GM19193 (cell line): ENCODE measurements around the gene PLD1.

Experiments
- POLR2A ChIP-seq: IDR thresholded peaks from 4 replicates; pipeline ENCODE4 v1.6.1; 2011; ENCODE audit not compliant: insufficient read depth, insufficient read length; ENCODE audit errors: extremely low read depth

The PLD1 gene

DNA sequence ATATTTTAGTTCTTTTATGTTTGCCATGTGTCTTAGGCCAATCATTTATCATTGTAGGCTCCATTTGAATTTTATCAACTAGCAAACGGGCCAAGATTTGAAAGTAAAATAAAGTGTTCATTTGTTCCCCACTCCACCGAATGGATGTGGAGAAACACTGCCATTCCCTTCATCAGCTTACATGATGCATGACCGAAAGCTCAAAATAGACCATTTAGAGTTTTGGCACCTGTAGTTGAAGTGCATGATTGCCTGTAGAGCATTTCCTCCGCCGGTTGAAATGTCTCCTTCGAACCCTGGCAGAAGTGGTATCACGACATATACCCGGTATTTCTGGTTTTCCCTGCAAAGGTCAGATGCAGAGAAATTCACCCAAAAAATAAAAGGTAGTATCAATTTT, 165.6 kb downstream of the PLD1 start:
- no peak for TF ChIP-seq POLR2A

DNA sequence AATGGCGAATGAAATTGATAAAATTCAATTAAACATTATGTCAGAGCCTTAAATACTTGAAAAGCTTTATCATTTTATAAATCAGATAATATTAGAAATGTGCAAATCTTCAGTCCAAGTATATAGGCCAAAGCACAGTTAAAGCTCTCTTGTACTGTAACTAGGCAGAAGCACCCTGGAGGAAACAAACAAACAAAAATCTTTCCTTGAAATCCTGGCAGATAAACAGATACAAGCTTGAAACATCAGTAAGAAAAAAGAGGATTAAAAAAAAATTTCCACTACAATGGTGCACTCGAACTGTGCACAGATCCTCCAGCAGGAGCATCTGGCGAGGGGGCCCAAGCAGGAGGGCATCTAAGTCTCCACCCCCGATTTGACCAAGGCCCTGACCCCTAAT, 166.6 kb downstream of the PLD1 start:
- no peak for TF ChIP-seq POLR2A

DNA sequence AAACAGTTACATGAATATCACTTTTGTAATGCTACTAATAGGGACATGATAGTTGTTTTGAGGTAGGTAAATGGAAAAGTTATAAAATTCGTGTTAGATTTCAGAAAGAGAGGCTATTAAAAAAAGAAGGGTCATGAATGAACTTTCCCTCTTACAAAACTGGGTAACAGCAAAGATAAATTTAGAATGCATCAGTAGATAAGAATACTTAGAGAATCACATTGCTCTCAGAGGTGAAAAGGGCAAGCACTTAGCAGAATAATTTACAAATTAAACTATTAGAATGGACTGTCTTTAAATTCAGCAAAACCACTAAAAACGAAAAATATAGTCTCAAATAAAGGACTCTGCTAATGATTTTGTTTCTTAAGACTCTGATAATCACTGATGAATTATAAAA, 167.2 kb downstream of the PLD1 start:
- no peak for TF ChIP-seq POLR2A

DNA sequence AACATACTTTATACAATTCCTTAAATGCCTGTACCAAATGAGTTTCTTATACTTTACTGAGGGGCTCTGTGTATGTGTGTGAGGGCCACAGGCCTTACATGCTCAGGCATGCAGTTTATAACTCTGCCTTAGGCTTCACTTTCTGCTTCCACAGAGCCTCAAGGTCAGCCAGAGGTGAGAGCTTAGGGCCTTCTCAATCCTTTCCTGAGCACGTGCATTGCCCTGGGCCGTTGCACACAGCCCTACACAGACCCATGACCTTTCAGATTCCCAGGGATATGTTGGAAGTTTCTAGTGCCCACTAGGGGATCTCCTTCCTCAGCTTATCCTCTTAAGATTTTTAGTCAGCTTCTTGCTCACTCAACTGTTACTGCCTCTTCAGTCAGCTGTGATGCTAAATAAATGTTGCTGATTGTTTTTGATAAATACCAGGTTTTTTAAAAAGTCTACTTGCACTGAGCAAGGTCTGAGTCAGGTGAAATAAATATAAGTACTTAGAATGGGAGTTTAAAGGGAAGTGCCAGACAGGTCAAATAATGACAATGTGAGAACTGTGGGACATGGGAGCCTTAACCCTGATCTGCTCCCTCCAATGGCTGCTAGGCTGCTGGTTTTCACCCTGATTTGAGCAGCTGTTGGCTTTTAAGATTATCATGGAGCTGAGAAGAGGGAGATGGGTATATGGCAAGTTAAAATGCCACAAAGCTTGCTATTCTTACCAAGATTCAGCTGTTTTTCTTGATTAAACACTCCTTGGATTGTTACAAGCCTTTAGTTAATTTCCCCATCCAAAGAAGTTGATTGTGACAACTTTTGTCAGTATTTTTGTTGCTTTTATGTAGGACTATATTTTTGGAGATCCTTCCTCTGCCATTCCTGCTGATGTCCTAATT, 169.5 kb downstream of the PLD1 start:
- TF ChIP-seq POLR2A = no peak

DNA sequence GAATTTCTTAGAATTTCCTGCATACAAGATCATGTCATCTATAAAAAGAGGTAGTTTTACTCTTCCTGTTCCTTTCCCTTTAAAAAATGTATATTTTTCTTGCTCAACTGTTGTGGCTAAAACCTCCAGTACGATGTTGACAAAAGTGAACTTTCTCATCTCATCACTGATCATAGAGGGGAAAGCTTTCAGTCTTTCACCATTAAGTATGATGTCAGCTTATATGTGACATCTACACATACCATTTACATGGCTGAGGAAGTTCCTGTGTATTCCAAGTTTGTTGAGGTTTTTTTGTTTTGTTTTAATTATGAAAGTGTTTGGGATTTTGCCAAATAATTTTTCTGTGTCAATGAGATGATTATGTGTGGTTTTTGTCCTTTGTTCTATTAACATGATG, 173.6 kb downstream of the PLD1 start:
- no peak for TF ChIP-seq POLR2A

DNA sequence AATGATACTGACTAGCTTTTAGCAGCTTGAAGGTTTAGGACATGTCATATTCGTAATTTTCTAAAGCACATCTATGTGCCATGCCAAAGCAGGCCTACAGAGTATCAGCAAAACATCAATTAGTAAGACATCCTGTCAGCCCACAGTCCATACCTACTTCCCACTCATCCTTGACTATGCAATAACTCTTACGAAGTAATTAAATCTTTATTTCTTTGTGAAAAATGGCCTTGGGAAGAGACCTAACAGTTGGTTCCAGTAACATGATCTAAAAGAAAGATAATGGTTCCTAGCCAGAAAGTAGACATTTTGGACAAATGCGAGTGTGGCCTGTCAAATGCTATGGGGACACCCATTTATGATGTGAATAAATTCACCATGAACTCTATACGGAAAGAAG, 177.5 kb downstream of the PLD1 start:
- no peak for TF ChIP-seq POLR2A

DNA sequence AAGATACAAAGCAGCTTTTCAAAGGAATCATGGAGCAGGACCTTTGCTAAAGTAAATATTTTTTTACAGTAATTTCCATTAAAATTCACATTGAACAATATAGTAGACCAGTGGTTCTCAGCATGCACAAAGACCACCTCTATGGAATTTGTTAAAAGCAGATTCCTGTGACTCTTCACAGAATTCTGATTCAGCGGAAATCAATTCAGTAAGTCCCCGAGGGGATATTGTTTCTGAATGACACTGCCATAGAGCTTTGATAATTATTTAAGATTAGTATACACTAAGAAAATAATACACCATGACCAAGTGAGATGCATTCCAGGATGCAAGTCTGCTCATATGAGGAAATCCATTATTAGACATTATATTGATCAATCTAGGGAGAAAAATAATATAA, 188.2 kb downstream of the PLD1 start:
- TF ChIP-seq POLR2A = no peak

DNA sequence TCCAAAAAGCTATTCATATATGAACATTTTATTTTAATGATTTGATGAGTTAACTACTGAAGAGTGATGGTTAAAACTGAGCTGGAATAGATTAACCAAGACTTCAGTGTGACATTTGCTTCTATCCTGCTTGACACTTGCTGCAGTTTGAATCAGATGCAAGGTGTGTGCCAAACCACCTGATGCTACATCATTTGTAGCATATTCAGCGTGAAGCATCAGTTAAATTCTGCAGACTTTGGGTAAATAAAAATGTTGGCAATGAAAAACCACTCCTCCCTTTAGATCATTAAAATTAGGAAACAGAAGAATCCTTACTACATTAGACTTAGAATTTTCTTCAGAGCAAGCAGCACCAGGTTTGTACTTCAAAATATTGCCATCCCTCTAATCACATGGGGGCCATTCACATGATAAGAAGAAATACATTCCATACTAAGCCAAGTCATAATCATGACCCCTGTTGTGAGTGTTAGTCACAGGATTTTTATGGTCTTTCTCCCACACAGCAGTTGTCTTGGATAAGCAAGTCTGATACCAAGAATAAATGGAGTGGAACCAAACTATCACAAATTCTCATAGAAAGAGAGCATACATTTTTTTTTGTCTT, 189.4 kb downstream of the PLD1 start:
- no peak for TF ChIP-seq POLR2A

DNA sequence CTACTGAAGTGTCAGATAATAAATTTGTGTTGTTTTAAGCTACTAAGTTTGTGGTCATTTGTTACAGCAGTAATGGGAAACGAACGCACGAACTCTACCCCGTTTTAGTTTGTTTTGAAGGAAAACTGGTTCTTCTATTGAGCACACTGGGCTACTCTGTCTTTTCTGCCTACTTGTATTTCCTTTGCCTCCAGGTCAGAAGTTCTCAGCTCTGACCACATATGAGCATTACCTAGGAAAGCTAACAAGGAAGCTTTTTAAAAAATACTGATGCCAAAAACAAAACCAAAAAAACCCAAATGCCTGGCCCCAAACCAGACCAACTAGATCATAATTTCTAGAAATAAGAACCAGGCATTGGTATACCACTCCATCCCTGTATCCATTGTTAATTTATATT, 193.5 kb downstream of the PLD1 start:
- no peak for TF ChIP-seq POLR2A

DNA sequence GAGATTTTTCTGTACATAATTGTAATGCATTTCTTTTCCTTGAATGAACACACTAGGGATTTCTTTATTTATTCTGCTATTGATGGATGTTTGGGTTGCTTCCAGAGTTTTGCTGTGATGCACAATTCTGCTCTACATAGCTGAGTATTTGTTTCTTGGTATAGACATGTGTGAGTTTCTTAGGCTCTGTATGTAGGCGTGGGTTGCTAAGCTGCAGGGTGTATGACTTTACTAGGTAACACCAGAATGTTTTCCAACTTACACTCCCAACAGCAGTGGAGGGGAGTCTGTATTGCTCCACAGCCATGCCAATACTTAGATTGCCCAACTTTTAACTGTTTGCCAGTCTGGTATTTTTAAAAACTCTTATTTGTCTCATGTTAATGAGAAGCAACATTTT, 194.6 kb downstream of the PLD1 start:
- TF ChIP-seq POLR2A = no peak

DNA sequence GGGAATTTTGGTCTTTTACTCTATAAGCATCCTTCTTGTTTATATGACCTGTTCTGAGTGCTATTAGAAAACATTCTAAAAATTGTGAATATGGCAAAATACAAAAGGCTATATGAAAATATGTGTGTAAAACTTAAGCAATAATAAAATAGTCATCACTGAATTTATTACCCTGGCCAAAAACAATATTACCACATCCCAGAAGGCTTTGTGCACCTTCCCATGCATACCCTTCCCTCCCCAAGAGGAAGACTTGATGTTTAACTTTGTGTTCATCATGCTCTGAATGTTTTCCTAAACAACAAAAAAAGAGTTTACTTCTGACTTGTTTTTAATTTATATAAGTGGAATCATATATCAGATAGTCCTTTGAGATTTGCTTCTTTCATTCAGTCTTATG, 195.0 kb downstream of the PLD1 start:
- TF ChIP-seq POLR2A = no peak

DNA sequence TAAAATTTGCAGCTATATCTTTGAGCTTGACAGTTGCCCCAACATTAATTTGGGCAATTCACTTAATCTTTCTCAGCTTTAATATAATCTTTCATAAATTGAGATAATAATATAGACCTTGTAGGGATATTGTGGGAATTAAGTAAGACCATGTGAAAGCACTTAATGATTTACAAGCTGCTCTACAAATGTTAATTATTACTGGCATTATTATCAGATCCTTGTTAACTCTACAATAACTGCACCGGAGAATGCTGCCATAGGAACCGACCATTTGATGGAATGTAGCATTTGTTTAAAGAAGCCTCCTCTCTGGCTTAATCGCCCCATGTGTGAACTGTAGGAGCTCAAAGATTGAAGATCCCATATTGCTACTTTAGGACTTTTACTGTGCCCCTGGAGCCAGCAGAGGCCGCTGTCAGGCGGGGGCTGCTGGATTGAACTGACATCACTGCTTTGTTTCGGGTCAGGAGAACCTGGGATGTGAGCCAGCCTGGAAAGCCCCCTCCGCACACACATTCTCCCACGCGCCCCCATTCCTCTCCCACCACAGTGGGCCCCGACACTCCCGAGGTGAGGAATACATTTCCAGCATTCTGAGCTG, 195.9 kb downstream of the PLD1 start:
- no peak for TF ChIP-seq POLR2A

DNA sequence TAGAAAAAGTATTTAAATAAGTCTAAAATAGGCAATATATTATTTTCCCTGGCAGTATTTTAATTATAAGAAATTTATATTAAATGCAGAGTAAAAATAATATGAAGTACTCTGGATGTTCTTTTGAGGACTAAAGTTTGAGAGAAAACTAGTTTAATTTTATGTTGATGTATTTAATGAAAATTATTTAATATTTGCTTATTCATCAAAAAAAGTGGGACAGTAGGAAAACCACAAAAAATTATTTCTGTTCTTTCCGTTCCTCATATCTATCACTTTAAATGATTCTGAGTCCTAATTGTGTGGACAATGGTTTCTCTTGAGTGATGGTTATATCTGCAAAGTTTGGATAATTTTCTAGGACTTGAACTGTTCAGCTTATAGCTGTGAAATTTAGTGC, 202.8 kb downstream of the PLD1 start:
- TF ChIP-seq POLR2A = no peak

DNA sequence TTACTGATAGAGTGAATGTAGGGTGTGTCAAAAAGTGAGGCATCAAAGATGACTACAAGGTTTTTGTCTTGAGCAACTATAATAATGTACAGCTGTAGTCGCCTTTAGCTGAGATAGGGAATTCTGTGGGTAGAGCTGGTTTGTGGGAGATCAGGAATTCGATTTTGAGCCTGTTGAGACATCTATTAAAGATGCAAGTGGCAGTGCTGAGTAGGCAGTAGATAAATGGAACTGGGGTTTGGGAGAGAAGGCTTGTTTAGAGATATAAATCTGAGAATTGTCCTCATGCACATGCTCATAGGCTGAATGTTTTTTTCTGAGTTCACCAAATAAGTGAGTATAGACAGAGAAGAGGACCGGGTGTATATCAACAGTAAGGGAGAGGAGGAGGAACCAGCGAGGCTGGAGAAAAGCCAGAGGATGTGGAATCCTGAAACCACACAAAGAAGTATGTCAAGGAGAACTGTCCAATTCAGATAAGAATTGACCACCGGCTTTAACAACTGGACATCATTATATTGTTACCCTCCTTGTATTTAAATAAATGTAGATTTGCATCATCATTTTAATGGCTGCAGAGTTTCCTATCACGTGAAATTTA, 204.0 kb downstream of the PLD1 start:
- TF ChIP-seq POLR2A = no peak

DNA sequence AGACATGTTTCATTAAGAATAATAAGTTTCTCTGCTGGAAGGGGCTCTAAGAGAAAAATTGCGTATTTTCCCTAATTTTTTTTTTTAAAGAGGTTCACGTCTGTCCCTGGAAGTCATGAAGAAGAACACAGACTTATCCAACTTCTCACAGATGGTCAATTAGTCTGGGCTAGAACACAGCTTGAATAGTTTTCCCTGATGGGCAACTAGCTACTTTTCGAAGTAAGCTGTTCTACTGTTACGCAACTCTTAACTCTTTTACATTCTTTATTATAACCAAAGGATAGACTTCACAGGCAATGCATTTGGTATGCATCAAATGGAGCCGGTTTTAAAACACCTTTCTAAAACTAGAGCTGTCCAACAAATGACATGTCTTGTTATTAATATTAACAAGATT, 205.9 kb downstream of the PLD1 start:
- no peak for TF ChIP-seq POLR2A
